Endodermal cell (in vitro differentiated cells): ENCODE data around the gene ARL6IP5. TPM values are rescaled to one million over a fixed set of nuclear protein-coding genes. Genes with fewer than 3 reads are reported as not detected.

Experiments
- DNase-seq: peaks from one replicate; pipeline ENCODE4 v3.0.0-alpha.2; 2017
- H3K27ac ChIP-seq: 2 replicates; pipeline ENCODE4 v1.5.1; 2013; ENCODE audit warnings: mild to moderate bottlenecking, low read depth, low read length, moderate library complexity
- H3K27me3 ChIP-seq: 2 replicates; pipeline ENCODE4 v1.6.1; 2013; ENCODE audit warnings: mild to moderate bottlenecking, low read length, moderate library complexity; ENCODE audit not compliant: insufficient read depth, control insufficient read depth, poor library complexity, severe bottlenecking
- H3K36me3 ChIP-seq: 2 replicates; pipeline ENCODE4 v1.7.0; 2013; ENCODE audit warnings: mild to moderate bottlenecking, low read length, moderate library complexity; ENCODE audit not compliant: control insufficient read depth, insufficient read depth
- H3K4me1 ChIP-seq: one replicate; pipeline ENCODE4 v1.7.0; 2013; ENCODE audit warnings: low read length; ENCODE audit not compliant: control insufficient read depth, insufficient read depth
- H3K4me3 ChIP-seq: 2 replicates; pipeline ENCODE4 v1.5.1; 2013; ENCODE audit warnings: mild to moderate bottlenecking, low read length, moderate library complexity
- H3K9ac ChIP-seq: 2 replicates; pipeline ENCODE4 v1.6.1; 2013; ENCODE audit warnings: mild to moderate bottlenecking, low read length, moderate library complexity; ENCODE audit not compliant: poor library complexity, severe bottlenecking; ENCODE audit errors: extremely low read depth
- H3K9me3 ChIP-seq: 2 replicates; pipeline ENCODE4 v1.6.1; 2013; ENCODE audit warnings: mild to moderate bottlenecking, low read length, moderate library complexity; ENCODE audit not compliant: control insufficient read depth
- H3K27ac Mint-ChIP-seq: 2 replicates; pipeline ENCODE4 v1.8.0; 2020; ENCODE audit warnings: mixed read lengths
- H3K27me3 Mint-ChIP-seq: 2 replicates; pipeline ENCODE4 v1.8.0; 2021; ENCODE audit warnings: mild to moderate bottlenecking, mixed read lengths; ENCODE audit not compliant: insufficient read depth
- H3K36me3 Mint-ChIP-seq: 2 replicates; pipeline ENCODE4 v1.8.0; 2020; ENCODE audit warnings: low read depth, mixed read lengths
- H3K4me1 Mint-ChIP-seq: 2 replicates; pipeline ENCODE4 v1.8.0; 2020; ENCODE audit warnings: mixed read lengths
- H3K4me3 Mint-ChIP-seq: 2 replicates; pipeline ENCODE4 v1.8.0; 2020; ENCODE audit warnings: mild to moderate bottlenecking, moderate library complexity, mixed read lengths
- H3K9me3 Mint-ChIP-seq: 2 replicates; pipeline ENCODE4 v1.8.0; 2020; ENCODE audit warnings: mild to moderate bottlenecking, mixed read lengths
- CTCF ChIP-seq: fragments of 200-600 bp; sonication (generic); conservative IDR thresholded peaks from 2 replicates; pipeline ENCODE4 v1.5.0; 2021; ENCODE audit warnings: antibody characterized with exemption, mild to moderate bottlenecking
- WGBS, 2 experiments: methylation state at CpG; one replicate each; pipeline versions ENCODE4 v1.1.5 to v1.1.7; 2013; ENCODE audit warnings: missing lambda C conversion rate in 2 of 2, mixed read lengths in 1 of 2; ENCODE audit not compliant: insufficient coverage in 1 of 2, insufficient read length in 1 of 2; 5-methylcytosine and 5-hydroxymethylcytosine counted together
- total RNA-seq, 2 donors: library from RNA; stranded (reverse); fragmentation: NEBNext Ultra II Directional in 1 of 2; extraction: Animal tissue kit (Norgen Biotek cat#: 25700) in 1 of 2; gene quantifications; 2 replicates in 1 of 2; 3 replicates in 1 of 2; pipeline ENCODE4 v1.2.1, GENCODE V29; 2021

Gene ARL6IP5
- total RNA-seq, 2 donors from 2014 or later, result 20.6 to 28.7 TPM

GRCh38 chr3:69096299-69096698, 11.6 kb downstream of the ARL6IP5 start:
- no peaks in the 10 kb centered on the region for H3K4me1 ChIP-seq
- peaks cover 5% of the 10 kb centered on the region for H3K4me1 Mint-ChIP-seq
- no peaks in the 10 kb centered on the region for H3K36me3 ChIP-seq
- no peak overlapping the region for H3K27ac Mint-ChIP-seq
- H3K36me3 Mint-ChIP-seq, result peaks cover 3% of the 10 kb centered on the region
- no peaks in the 10 kb centered on the region for H3K9me3 Mint-ChIP-seq
- no peak for TF ChIP-seq CTCF
- no peaks in the 10 kb centered on the region for H3K27me3 ChIP-seq
- H3K9ac ChIP-seq, result no peak overlapping the region
- 82 to 93% methylated on average over 2 to 5 of the region's 5 CpGs for WGBS, 2 experiments
- H3K4me3 ChIP-seq, result no peak overlapping the region
- no peak overlapping the region for H3K4me3 Mint-ChIP-seq
- no peaks in the 10 kb centered on the region for H3K9me3 ChIP-seq
- DNase-seq, result no peak
- H3K27ac ChIP-seq, result no peak overlapping the region
- H3K27me3 Mint-ChIP-seq, result no peaks in the 10 kb centered on the region

- Mint-ChIP-seq H3K27ac (no peak overlapping the region), H3K4me1 (no peaks in the 10 kb centered on the region), H3K4me3 (no peak overlapping the region), H3K36me3 (peaks cover 11% of the 10 kb centered on the region), H3K9me3 (no peaks in the 10 kb centered on the region), H3K27me3 (no peaks in the 10 kb centered on the region)
- H3K27me3 ChIP-seq, result no peaks in the 10 kb centered on the region
- DNase-seq, result no peak
- no peak for TF ChIP-seq CTCF
- peaks cover 8% of the 10 kb centered on the region for H3K36me3 ChIP-seq
- H3K9me3 ChIP-seq, result no peaks in the 10 kb centered on the region
- H3K4me3 ChIP-seq, result no peak overlapping the region
- H3K27ac ChIP-seq, result no peak overlapping the region
- H3K9ac ChIP-seq, result no peak overlapping the region
- no peaks in the 10 kb centered on the region for H3K4me1 ChIP-seq
- WGBS, 2 experiments, result 94 to 100% methylated on average over 3 to 9 of the region's 9 CpGs
These were observed 12.8 kb downstream of the ARL6IP5 start for GRCh38 chr3:69097407-69098086.

- Mint-ChIP-seq H3K27ac (no peak overlapping the region), H3K9me3 (no peaks in the 10 kb centered on the region), H3K36me3 (peaks cover 13% of the 10 kb centered on the region), H3K4me3 (no peak overlapping the region), H3K27me3 (no peaks in the 10 kb centered on the region), H3K4me1 (no peaks in the 10 kb centered on the region)
- Histone ChIP-seq H3K9me3 (no peaks in the 10 kb centered on the region), H3K4me3 (no peak overlapping the region), H3K9ac (no peak overlapping the region), H3K27ac (no peak overlapping the region), H3K36me3 (peaks cover 10% of the 10 kb centered on the region), H3K27me3 (no peaks in the 10 kb centered on the region), H3K4me1 (no peaks in the 10 kb centered on the region)
- no peak for TF ChIP-seq CTCF
- DNase-seq, result no peak
- WGBS, 2 experiments, result 94 to 96% methylated on average over 2 to 4 of the region's 4 CpGs
These were observed 14.8 kb downstream of the ARL6IP5 start for GRCh38 chr3:69099576-69099975.
